ENCODE results near the gene SORCS3. TPM values are rescaled to one million over a fixed set of nuclear protein-coding genes. Genes with fewer than 3 reads are reported as not detected.

SORCS3 gene
- total RNA-seq, 2 experiments from 2014 or later: 1.7 to 2.1 TPM

DNA sequence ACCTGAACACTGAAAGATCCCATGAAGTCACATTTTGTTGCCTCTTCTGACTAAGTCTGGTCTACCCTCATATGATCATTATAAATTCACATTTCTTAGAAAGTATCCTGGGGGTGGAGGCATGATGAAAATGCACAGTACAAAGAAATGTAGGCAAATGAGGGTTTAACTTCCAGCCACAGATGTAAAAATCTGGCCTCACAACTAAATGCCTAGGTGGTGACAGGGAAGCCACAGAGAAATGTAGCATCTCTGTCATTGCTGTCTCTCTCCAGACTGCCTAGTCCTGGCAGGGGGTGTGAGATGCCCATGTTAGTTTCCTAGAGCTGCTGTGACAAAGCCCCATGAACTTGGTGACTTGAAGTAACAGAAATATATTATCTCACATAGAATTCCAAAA, 395.9 kb downstream of the SORCS3 start:
- H3K4me1 Mint-ChIP-seq (ENCODE audit: low read depth): no peaks in the 10 kb centered on the region
- H3K27ac Mint-ChIP-seq: no peak overlapping the region
- CTCF ChIA-PET: no interaction called here
- no peaks in the 10 kb centered on the region for H3K36me3 ChIP-seq (ENCODE audit: insufficient read depth, low read length)
- ATAC-seq (ENCODE audit: poor library complexity) (no peak), DNase-seq (no peak)
- intact Hi-C loops (cut with DNase I, micrococcal nuclease): no loop called here
- POLR2A ChIA-PET: no interaction called here
- H3K4me3 ChIP-seq (ENCODE audit: low read length): no peak overlapping the region
- H3K27me3 Mint-ChIP-seq: no peaks in the 10 kb centered on the region
- H3K36me3 Mint-ChIP-seq (ENCODE audit: low read depth): no peaks in the 10 kb centered on the region
- no peak for TF ChIP-seq CTCF (IDR thresholded peaks at IDR 0.05)
- H3K4me3 Mint-ChIP-seq: no peak overlapping the region
- peaks cover 3% of the 10 kb centered on the region for H3K9me3 Mint-ChIP-seq
- H3K9me3 ChIP-seq (ENCODE audit: control insufficient read depth in 1 of 2, insufficient read depth in 1 of 2, low read length in 2 of 2): peaks cover 0 to under 1% of the 10 kb centered on the region in 2 experiments
- no peaks in the 10 kb centered on the region for H3K4me1 ChIP-seq (ENCODE audit: insufficient read depth, low read length)
- no peak overlapping the region for H3K27ac ChIP-seq (ENCODE audit: low read depth in 1 of 2, low read length in 2 of 2)
- H3K27me3 ChIP-seq (ENCODE audit: control insufficient read depth in 1 of 2, insufficient read depth in 2 of 2, low read length in 2 of 2): no peaks in the 10 kb centered on the region

DNA sequence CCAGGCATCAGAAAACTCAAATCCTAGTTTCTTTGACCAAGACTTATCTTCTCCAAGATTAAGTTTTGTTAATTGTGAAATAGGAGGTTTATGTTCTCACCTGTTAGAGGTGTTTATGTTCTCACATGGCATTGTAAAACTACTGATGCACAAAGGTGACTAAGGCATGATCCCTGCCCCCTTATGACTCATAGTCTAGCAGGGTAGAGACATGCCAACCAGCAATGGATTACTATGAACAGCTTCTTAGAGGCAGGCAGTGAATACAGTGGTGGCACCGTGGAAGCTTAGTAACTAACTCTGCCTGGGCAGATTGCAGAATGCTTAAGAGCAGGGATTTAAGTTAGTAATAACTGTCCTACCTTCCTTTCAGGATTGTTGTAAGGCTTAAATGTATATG, 400.9 kb downstream of the SORCS3 start:
- Mint-ChIP-seq H3K27ac (no peak overlapping the region), H3K9me3 (peaks cover 3% of the 10 kb centered on the region), H3K4me3 (no peak overlapping the region), H3K4me1 (ENCODE audit: low read depth) (no peaks in the 10 kb centered on the region), H3K27me3 (no peaks in the 10 kb centered on the region), H3K36me3 (ENCODE audit: low read depth) (no peaks in the 10 kb centered on the region)
- no peak for DNase-seq
- H3K4me3 ChIP-seq (ENCODE audit: low read length): no peak overlapping the region
- no peak overlapping the region for H3K27ac ChIP-seq (ENCODE audit: low read depth in 1 of 2, low read length in 2 of 2)
- no peaks in the 10 kb centered on the region for H3K9me3 ChIP-seq (ENCODE audit: control insufficient read depth in 1 of 2, insufficient read depth in 1 of 2, low read length in 2 of 2)
- H3K4me1 ChIP-seq (ENCODE audit: insufficient read depth, low read length): no peaks in the 10 kb centered on the region
- ChIA-PET CTCF (no interaction called here), POLR2A (no interaction called here)
- intact Hi-C loops (cut with DNase I, micrococcal nuclease): no loop called here
- H3K36me3 ChIP-seq (ENCODE audit: insufficient read depth, low read length): no peaks in the 10 kb centered on the region
- no peaks in the 10 kb centered on the region for H3K27me3 ChIP-seq (ENCODE audit: control insufficient read depth in 1 of 2, insufficient read depth in 2 of 2, low read length in 2 of 2)
- no peak for ATAC-seq (ENCODE audit: poor library complexity)
- TF ChIP-seq CTCF (IDR thresholded peaks at IDR 0.05): no peak

GRCh38 chr10:105042906-105043552, 401.9 kb downstream of the SORCS3 start:
- no peak overlapping the region for H3K27ac Mint-ChIP-seq
- no peak for TF ChIP-seq CTCF (IDR thresholded peaks at IDR 0.05)
- ATAC-seq (ENCODE audit: poor library complexity) (no peak), DNase-seq (no peak)
- no peaks in the 10 kb centered on the region for H3K4me1 ChIP-seq (ENCODE audit: insufficient read depth, low read length)
- CTCF ChIA-PET: no interaction called here
- intact Hi-C loops (cut with DNase I, micrococcal nuclease): no loop called here
- no peaks in the 10 kb centered on the region for H3K36me3 ChIP-seq (ENCODE audit: insufficient read depth, low read length)
- H3K27me3 ChIP-seq (ENCODE audit: control insufficient read depth in 1 of 2, insufficient read depth in 2 of 2, low read length in 2 of 2): no peaks in the 10 kb centered on the region
- H3K4me3 Mint-ChIP-seq: no peak overlapping the region
- H3K27ac ChIP-seq (ENCODE audit: low read depth in 1 of 2, low read length in 2 of 2): no peak overlapping the region
- no peak overlapping the region for H3K4me3 ChIP-seq (ENCODE audit: low read length)
- H3K36me3 Mint-ChIP-seq (ENCODE audit: low read depth): no peaks in the 10 kb centered on the region
- peaks cover 3% of the 10 kb centered on the region for H3K9me3 Mint-ChIP-seq
- peaks cover 7% of the 10 kb centered on the region for H3K27me3 Mint-ChIP-seq
- H3K4me1 Mint-ChIP-seq (ENCODE audit: low read depth): no peaks in the 10 kb centered on the region
- H3K9me3 ChIP-seq (ENCODE audit: control insufficient read depth in 1 of 2, insufficient read depth in 1 of 2, low read length in 2 of 2): no peaks in the 10 kb centered on the region
- POLR2A ChIA-PET: no interaction called here
